Measurements from ENCODE around the gene CIC.
"Not testable (repeated sequence)": the region's sequence is repeated elsewhere in the genome, so short reads cannot be mapped to it uniquely, and the experiment has no call there.

Gene CIC

GRCh38 chr19:42326969-42327368, 57.9 kb downstream of the CIC start:
- no peak overlapping the region for H3K4me3 ChIP-seq (ENCODE audit: low read depth, low read length)
- TF ChIP-seq, protein P1, sequence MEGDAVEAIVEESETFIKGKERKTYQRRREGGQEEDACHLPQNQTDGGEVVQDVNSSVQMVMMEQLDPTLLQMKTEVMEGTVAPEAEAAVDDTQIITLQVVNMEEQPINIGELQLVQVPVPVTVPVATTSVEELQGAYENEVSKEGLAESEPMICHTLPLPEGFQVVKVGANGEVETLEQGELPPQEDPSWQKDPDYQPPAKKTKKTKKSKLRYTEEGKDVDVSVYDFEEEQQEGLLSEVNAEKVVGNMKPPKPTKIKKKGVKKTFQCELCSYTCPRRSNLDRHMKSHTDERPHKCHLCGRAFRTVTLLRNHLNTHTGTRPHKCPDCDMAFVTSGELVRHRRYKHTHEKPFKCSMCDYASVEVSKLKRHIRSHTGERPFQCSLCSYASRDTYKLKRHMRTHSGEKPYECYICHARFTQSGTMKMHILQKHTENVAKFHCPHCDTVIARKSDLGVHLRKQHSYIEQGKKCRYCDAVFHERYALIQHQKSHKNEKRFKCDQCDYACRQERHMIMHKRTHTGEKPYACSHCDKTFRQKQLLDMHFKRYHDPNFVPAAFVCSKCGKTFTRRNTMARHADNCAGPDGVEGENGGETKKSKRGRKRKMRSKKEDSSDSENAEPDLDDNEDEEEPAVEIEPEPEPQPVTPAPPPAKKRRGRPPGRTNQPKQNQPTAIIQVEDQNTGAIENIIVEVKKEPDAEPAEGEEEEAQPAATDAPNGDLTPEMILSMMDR (IDR thresholded peaks at IDR 0.05; ENCODE audit: control insufficient read depth, extremely low read depth, insufficient read depth): no peak
- no peak for DNase-seq (ENCODE audit: low read depth)

DNA sequence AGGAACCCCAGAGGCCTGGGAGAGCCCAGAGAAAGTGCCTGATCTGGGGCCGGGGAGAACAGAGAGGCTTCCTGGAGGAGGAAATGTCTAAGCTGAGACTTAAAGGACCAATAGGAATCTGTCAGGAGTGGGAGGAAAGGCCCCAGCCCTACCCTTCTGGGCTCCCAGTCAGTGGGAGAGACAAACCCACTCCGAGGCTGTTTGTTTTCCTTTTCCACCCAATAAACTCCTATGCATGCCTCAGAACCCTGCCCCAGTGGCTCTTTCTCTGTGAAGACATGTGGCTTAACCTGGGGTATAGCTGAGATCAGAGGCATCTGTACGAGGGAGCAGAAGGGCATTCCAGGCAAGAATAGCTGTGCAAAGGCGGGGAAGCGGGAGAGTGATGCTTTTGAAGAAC, 58.3 kb downstream of the CIC start:
- no peak overlapping the region for H3K4me3 ChIP-seq (ENCODE audit: low read depth, low read length)
- DNase-seq (ENCODE audit: low read depth): no peak
- TF ChIP-seq, protein P1 (IDR thresholded peaks at IDR 0.05; ENCODE audit: control insufficient read depth, extremely low read depth, insufficient read depth): no peak

DNA sequence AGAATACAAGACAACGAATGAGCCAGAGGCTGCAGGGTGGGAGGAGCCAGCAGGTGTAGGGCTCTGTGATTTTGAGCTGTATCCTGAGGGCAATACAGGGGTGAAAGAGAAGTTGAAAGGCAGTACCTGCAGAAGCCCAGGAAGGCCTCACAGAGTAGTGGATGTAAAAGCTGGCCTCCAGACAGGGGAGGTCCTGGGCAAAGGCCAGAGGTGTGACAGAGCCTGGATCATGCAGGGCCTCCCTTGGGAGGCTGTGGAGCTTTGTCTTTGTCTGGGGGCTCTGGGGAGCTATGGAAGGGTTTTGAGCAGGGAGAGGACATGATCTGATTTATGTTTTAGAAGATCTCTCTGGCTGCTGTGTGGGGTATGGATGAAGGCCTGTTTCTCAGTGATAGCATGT, 59.1 kb downstream of the CIC start:
- no peak overlapping the region for H3K4me3 ChIP-seq (ENCODE audit: low read depth, low read length)
- no peak for DNase-seq (ENCODE audit: low read depth)
- TF ChIP-seq, protein P1 (IDR thresholded peaks at IDR 0.05; ENCODE audit: control insufficient read depth, extremely low read depth, insufficient read depth): no peak

GRCh38 chr19:42328854-42329253, 59.8 kb downstream of the CIC start:
- no peak overlapping the region for H3K4me3 ChIP-seq (ENCODE audit: low read depth, low read length)
- DNase-seq (ENCODE audit: low read depth): no peak
- TF ChIP-seq, protein P1 (IDR thresholded peaks at IDR 0.05; ENCODE audit: control insufficient read depth, extremely low read depth, insufficient read depth): no peak

- H3K4me3 ChIP-seq (ENCODE audit: low read depth, low read length): no peak overlapping the region
- DNase-seq (ENCODE audit: low read depth): no peak
- TF ChIP-seq, protein P1 (IDR thresholded peaks at IDR 0.05; ENCODE audit: control insufficient read depth, extremely low read depth, insufficient read depth): no peak
Measured at GRCh38 chr19:42330241-42330711, 61.2 kb downstream of the CIC start.

DNA sequence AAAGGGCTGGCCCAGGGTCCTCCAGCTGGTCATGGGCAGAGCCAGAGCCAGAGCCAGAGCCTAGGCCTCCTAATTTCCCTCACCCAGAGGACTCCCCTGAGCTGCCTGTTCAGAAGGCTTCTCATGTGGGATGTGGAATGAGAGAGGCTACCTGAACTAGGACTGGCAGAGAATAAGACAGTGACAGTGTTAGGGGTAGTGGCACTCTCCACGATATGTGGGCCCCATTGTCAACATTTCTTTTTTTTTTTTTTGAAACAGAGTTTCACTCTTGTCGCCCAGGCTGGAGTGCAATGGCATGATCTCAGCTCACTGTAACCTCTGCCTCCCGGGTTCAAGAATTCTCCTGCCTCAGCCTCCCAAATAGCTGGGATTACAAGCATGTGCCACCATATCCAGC, 62.3 kb downstream of the CIC start:
- not testable (repeated sequence) for DNase-seq (ENCODE audit: low read depth); H3K4me3 ChIP-seq (ENCODE audit: low read depth, low read length)

- H3K4me3 ChIP-seq (ENCODE audit: low read depth, low read length): no peak overlapping the region
- DNase-seq (ENCODE audit: low read depth): no peak
- TF ChIP-seq, protein P1 (IDR thresholded peaks at IDR 0.05; ENCODE audit: control insufficient read depth, extremely low read depth, insufficient read depth): no peak
Measured at GRCh38 chr19:42332059-42332458, 63.0 kb downstream of the CIC start.
